OCI-LY1 (cell line): ENCODE measurements around the gene SLC22A7.

ENCODE experiments used
- H2AFZ ChIP-seq: fragments of 200-600 bp; sonication (generic), shearing (Covaris generic); 2 replicates; pipeline ENCODE4 v1.6.0; 2014; ENCODE audit warnings: antibody characterized with exemption, mild to moderate bottlenecking, low read length
- H3F3A ChIP-seq: fragments of 200-600 bp; sonication (generic), shearing (Covaris generic); 2 replicates; pipeline ENCODE4 v1.6.0; 2014; ENCODE audit warnings: mild to moderate bottlenecking, antibody characterized with exemption, low read length, moderate library complexity; ENCODE audit not compliant: insufficient read depth
- H3K27ac ChIP-seq: fragments of 200-600 bp; sonication (generic); 2 replicates; pipeline ENCODE4 v1.5.1; 2014; ENCODE audit warnings: low read length, mixed run types, mild to moderate bottlenecking, low read depth; ENCODE audit not compliant: poor library complexity, severe bottlenecking
- H3K27me3 ChIP-seq: fragments of 200-600 bp; sonication (generic); 2 replicates; pipeline ENCODE4 v1.6.0; 2014; ENCODE audit warnings: antibody characterized with exemption, mild to moderate bottlenecking, low read length, moderate library complexity; ENCODE audit not compliant: insufficient read depth
- H3K36me3 ChIP-seq: fragments of 200-600 bp; sonication (generic); 2 replicates; pipeline ENCODE4 v1.6.1; 2014; ENCODE audit warnings: mild to moderate bottlenecking, antibody characterized with exemption, low read length, moderate library complexity, mixed read lengths; ENCODE audit not compliant: insufficient read depth
- H3K4me1 ChIP-seq: fragments of 200-600 bp; sonication (generic); 2 replicates; pipeline ENCODE4 v1.5.1; 2014; ENCODE audit warnings: mild to moderate bottlenecking, low read length, moderate library complexity; ENCODE audit not compliant: insufficient read depth, severe bottlenecking
- H3K4me2 ChIP-seq: fragments of 200-600 bp; sonication (generic), shearing (Covaris generic); 2 replicates; pipeline ENCODE4 v1.6.1; 2014; ENCODE audit warnings: low read length
- H3K4me3 ChIP-seq: fragments of 200-600 bp; sonication (generic); 2 replicates; pipeline ENCODE4 v1.5.1; 2014; ENCODE audit warnings: low read length, low read depth, mild to moderate bottlenecking, mixed read lengths; ENCODE audit not compliant: poor library complexity, severe bottlenecking
- H3K79me2 ChIP-seq: fragments of 200-600 bp; shearing (Covaris generic); 2 replicates; pipeline ENCODE4 v1.6.1; 2016; ENCODE audit warnings: mixed run types, low read length, mixed read lengths; ENCODE audit not compliant: insufficient read depth
- H3K9ac ChIP-seq: fragments of 200-600 bp; sonication (generic), shearing (Covaris generic); 2 replicates; pipeline ENCODE4 v1.6.1; 2014; ENCODE audit warnings: mild to moderate bottlenecking, low read length, mixed read lengths
- H3K9me2 ChIP-seq: fragments of 200-600 bp; sonication (generic), shearing (Covaris generic); 2 replicates; pipeline ENCODE4 v1.6.1; 2014; ENCODE audit warnings: low read depth, mild to moderate bottlenecking, low read length, mixed read lengths
- H3K9me3 ChIP-seq: fragments of 200-600 bp; shearing (Covaris generic); 2 replicates; pipeline ENCODE4 v1.6.1; 2014; ENCODE audit warnings: low read length, mixed read lengths
- H4K20me1 ChIP-seq: fragments of 200-600 bp; sonication (generic), shearing (Covaris generic); 2 replicates; pipeline ENCODE4 v1.6.0; 2016; ENCODE audit warnings: mild to moderate bottlenecking, low read length; ENCODE audit not compliant: insufficient read depth
- EZH2 ChIP-seq: fragments of 200-600 bp; sonication (generic), shearing (Covaris generic); IDR thresholded peaks from 2 replicates; pipeline ENCODE4 v1.8.0; 2017; ENCODE audit warnings: borderline replicate concordance, mixed run types, mild to moderate bottlenecking, antibody characterized with exemption, low read length, moderate library complexity, mixed read lengths
- TF ChIP-seq, protein P1 (sequence below): fragments of 200-600 bp; sonication (generic), shearing (Covaris generic); IDR thresholded peaks from 2 replicates; pipeline ENCODE4 v1.5.1; 2017; ENCODE audit warnings: mild to moderate bottlenecking, antibody characterized with exemption, low read length, moderate library complexity, mixed read lengths

Gene SLC22A7

DNA sequence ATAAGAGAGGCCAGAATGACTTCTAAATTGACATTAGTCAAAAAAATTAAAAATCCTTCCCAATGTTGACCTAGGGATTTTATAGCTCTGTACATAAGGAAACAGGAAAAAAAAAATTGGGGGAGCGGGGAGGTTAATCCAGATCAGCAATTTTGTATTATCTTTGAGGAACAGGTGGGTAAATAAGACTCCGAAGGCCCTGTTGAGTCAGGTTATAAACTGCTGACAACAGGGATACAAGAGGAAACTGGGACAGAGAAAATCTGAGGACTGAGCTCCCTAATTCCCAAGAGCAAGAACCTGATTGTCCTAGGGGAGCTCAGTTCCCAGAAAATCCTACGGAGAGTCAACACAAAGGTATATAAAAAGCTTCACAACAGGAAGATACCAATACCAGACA, 37.4 kb downstream of the SLC22A7 start:
- Histone ChIP-seq H3K79me2 (no peaks in the 10 kb centered on the region), H3K9ac (no peak overlapping the region), H3K36me3 (peaks cover 39% of the 10 kb centered on the region), H3K27me3 (no peaks in the 10 kb centered on the region), H3K4me1 (no peaks in the 10 kb centered on the region), H3K9me2 (no peaks in the 10 kb centered on the region), H3F3A (no peaks in the 10 kb centered on the region), H3K9me3 (no peaks in the 10 kb centered on the region), H3K4me2 (no peak overlapping the region), H2AFZ (no peak overlapping the region), H3K27ac (no peak overlapping the region), H4K20me1 (no peaks in the 10 kb centered on the region), H3K4me3 (no peak overlapping the region)
- TF ChIP-seq EZH2, result no peak
- TF ChIP-seq, protein P1, sequence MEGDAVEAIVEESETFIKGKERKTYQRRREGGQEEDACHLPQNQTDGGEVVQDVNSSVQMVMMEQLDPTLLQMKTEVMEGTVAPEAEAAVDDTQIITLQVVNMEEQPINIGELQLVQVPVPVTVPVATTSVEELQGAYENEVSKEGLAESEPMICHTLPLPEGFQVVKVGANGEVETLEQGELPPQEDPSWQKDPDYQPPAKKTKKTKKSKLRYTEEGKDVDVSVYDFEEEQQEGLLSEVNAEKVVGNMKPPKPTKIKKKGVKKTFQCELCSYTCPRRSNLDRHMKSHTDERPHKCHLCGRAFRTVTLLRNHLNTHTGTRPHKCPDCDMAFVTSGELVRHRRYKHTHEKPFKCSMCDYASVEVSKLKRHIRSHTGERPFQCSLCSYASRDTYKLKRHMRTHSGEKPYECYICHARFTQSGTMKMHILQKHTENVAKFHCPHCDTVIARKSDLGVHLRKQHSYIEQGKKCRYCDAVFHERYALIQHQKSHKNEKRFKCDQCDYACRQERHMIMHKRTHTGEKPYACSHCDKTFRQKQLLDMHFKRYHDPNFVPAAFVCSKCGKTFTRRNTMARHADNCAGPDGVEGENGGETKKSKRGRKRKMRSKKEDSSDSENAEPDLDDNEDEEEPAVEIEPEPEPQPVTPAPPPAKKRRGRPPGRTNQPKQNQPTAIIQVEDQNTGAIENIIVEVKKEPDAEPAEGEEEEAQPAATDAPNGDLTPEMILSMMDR, result no peak

DNA sequence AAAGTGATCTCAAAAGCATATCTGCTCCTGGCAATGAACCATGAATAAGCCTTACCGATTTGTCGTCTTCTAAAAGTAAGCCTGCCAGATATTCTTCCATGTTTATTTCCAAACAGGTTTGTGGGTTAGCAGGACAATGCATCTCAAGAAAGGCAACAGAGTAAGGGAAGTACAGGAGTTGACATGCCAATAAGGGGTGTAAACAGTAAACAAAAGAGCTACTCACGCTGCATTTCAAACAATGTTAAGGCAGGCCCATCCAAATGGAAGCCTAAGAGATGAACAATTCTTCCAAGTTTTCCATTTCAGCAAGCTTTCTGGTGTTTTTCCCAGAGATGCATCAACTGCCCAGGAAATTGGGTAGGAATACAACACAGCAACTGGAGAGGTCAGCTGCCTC, 38.3 kb downstream of the SLC22A7 start:
- TF ChIP-seq EZH2, result no peak
- TF ChIP-seq, protein P1, result no peak
- H2AFZ ChIP-seq, result no peak overlapping the region
- no peak overlapping the region for H3K4me3 ChIP-seq
- H3K4me1 ChIP-seq, result no peaks in the 10 kb centered on the region
- H3K27me3 ChIP-seq, result no peaks in the 10 kb centered on the region
- no peak overlapping the region for H3K27ac ChIP-seq
- H4K20me1 ChIP-seq, result no peaks in the 10 kb centered on the region
- no peak overlapping the region for H3K4me2 ChIP-seq
- no peaks in the 10 kb centered on the region for H3F3A ChIP-seq
- H3K79me2 ChIP-seq, result no peaks in the 10 kb centered on the region
- H3K9ac ChIP-seq, result no peak overlapping the region
- H3K9me3 ChIP-seq, result no peaks in the 10 kb centered on the region
- H3K36me3 ChIP-seq, result peaks cover 48% of the 10 kb centered on the region
- H3K9me2 ChIP-seq, result no peaks in the 10 kb centered on the region

DNA sequence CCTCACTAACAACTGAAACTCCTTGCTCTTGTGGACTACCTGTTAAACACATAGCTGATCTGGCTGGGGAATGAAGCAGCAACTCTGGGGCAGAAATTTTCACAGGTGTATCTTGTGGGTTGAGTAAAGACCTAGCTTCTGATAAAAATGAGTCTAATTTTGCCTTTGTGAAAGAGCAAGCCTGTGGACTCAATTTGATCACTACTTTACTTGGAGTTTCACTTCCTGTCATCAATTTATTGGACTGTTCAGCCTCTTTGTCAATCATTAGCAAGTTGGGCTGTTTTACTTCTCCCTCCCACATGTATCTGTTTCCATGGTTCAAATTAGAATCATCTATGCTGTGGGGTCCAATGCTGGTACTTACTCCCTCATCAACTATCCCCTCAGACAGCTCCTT, 40.2 kb downstream of the SLC22A7 start:
- TF ChIP-seq, protein P1, result no peak
- TF ChIP-seq EZH2, result no peak
- Histone ChIP-seq H3K27me3 (no peaks in the 10 kb centered on the region), H3K4me1 (no peaks in the 10 kb centered on the region), H3K36me3 (peaks cover 67% of the 10 kb centered on the region), H3K4me3 (no peak overlapping the region), H3K9me2 (no peaks in the 10 kb centered on the region), H2AFZ (no peak overlapping the region), H3K79me2 (no peaks in the 10 kb centered on the region), H4K20me1 (no peaks in the 10 kb centered on the region), H3K4me2 (no peak overlapping the region), H3K9me3 (no peaks in the 10 kb centered on the region), H3K9ac (no peak overlapping the region), H3K27ac (no peak overlapping the region), H3F3A (no peaks in the 10 kb centered on the region)
